WTC11 (cell line): ENCODE data around the gene PAQR8. TPM values are rescaled to one million over a fixed set of nuclear protein-coding genes. Genes with fewer than 3 reads are reported as not detected.

ENCODE experiments used
- ATAC-seq: fragments of 200-7000 bp; cut with Tn5 transposase; 2 replicates; pipeline ENCODE4 v1.10.0; 2021; ENCODE audit warnings: mild to moderate bottlenecking, moderate library complexity
- CTCF ChIA-PET: fragments of 300-600 bp; sonication (Branson Sonifier 250); formaldehyde crosslinking; loops from one replicate; lab custom pipeline; 2021; ENCODE audit warnings: antibody characterized with exemption; lab: Charles Lee
- POLR2A ChIA-PET: fragments of 350-600 bp; sonication (Branson Sonifier 250); formaldehyde crosslinking; loops from one replicate; lab custom pipeline; 2021; ENCODE audit warnings: antibody characterized with exemption; lab: Charles Lee
- DNase-seq: peaks from one replicate; pipeline ENCODE4 v3.0.0; 2021; ENCODE audit warnings: low spot score
- H3K27ac Mint-ChIP-seq: 2 replicates; pipeline ENCODE4 v1.8.0; 2021; ENCODE audit warnings: mixed read lengths
- H3K27me3 Mint-ChIP-seq: 2 replicates; pipeline ENCODE4 v1.8.0; 2021; ENCODE audit warnings: low read depth, mild to moderate bottlenecking, moderate library complexity, mixed read lengths
- H3K36me3 Mint-ChIP-seq: 2 replicates; pipeline ENCODE4 v1.8.0; 2021; ENCODE audit warnings: mixed read lengths
- H3K4me1 Mint-ChIP-seq: 2 replicates; pipeline ENCODE4 v1.8.0; 2022; ENCODE audit warnings: mixed read lengths
- H3K4me3 Mint-ChIP-seq: 2 replicates; pipeline ENCODE4 v1.8.0; 2021; ENCODE audit warnings: mild to moderate bottlenecking, moderate library complexity, mixed read lengths
- H3K9me3 Mint-ChIP-seq: 2 replicates; pipeline ENCODE4 v1.8.0; 2021; ENCODE audit warnings: mixed read lengths
- CREM ChIP-seq: sonication (generic); formaldehyde crosslinking; IDR thresholded peaks from 2 replicates; pipeline ENCODE4 v1.8.1; 2022; ENCODE audit warnings: mild to moderate bottlenecking, missing genetic modification reagents, moderate library complexity
- E2F5 ChIP-seq: sonication (generic); formaldehyde crosslinking; IDR thresholded peaks from 2 replicates; pipeline ENCODE4 v1.8.1; 2022; ENCODE audit warnings: mild to moderate bottlenecking, moderate library complexity, missing genetic modification reagents
- GRHL2 ChIP-seq: fragments of 250-450 bp; sonication (Bioruptor Pico); IDR thresholded peaks from 2 replicates; pipeline ENCODE4 v1.8.0; 2022; ENCODE audit warnings: mild to moderate bottlenecking, moderate library complexity; ENCODE audit not compliant: insufficient replicate concordance, severe bottlenecking
- NFATC4 ChIP-seq: fragments of 250-450 bp; sonication (Bioruptor Pico); IDR thresholded peaks from 2 replicates; pipeline ENCODE4 v1.9.0; 2021; ENCODE audit warnings: mild to moderate bottlenecking
- OVOL2 ChIP-seq: fragments of 250-450 bp; sonication (Bioruptor Pico); IDR thresholded peaks from 2 replicates; pipeline ENCODE4 v1.9.0; 2021; ENCODE audit warnings: mild to moderate bottlenecking, borderline replicate concordance
- PRDM15 ChIP-seq: sonication (generic); formaldehyde crosslinking; IDR thresholded peaks from 2 replicates; pipeline ENCODE4 v1.8.0; 2022; ENCODE audit warnings: missing genetic modification reagents
- RELA ChIP-seq: sonication (generic); formaldehyde crosslinking; IDR thresholded peaks from 2 replicates; pipeline ENCODE4 v1.8.1; 2022; ENCODE audit warnings: missing genetic modification reagents, mild to moderate bottlenecking, borderline replicate concordance
- RORB ChIP-seq: fragments of 250-450 bp; sonication (Bioruptor Pico); IDR thresholded peaks from 2 replicates; pipeline ENCODE4 v1.9.0; 2021; ENCODE audit warnings: mild to moderate bottlenecking
- SMAD3 ChIP-seq: sonication (generic); formaldehyde crosslinking; IDR thresholded peaks from 2 replicates; pipeline ENCODE4 v1.8.0; 2022; ENCODE audit warnings: missing genetic modification reagents, mild to moderate bottlenecking, borderline replicate concordance
- ZMAT4 ChIP-seq: fragments of 250-450 bp; sonication (Bioruptor Pico); IDR thresholded peaks from 2 replicates; pipeline ENCODE4 v1.9.0; 2021; ENCODE audit warnings: mild to moderate bottlenecking
- ZNF121 ChIP-seq: sonication (generic); formaldehyde crosslinking; IDR thresholded peaks from 2 replicates; pipeline ENCODE4 v1.8.0; 2023; ENCODE audit warnings: missing genetic modification reagents
- ZNF232 ChIP-seq: sonication (generic); formaldehyde crosslinking; IDR thresholded peaks from 2 replicates; pipeline ENCODE4 v1.8.0; 2022; ENCODE audit warnings: mild to moderate bottlenecking, missing genetic modification reagents
- ZNF317 ChIP-seq: sonication (generic); formaldehyde crosslinking; IDR thresholded peaks from 2 replicates; pipeline ENCODE4 v1.8.1; 2023; ENCODE audit warnings: low read depth, mild to moderate bottlenecking, moderate library complexity, missing genetic modification reagents, borderline replicate concordance
- ZNF423 ChIP-seq: fragments of 250-450 bp; sonication (Bioruptor Pico); IDR thresholded peaks from 2 replicates; pipeline ENCODE4 v2.1.2; 2022; ENCODE audit warnings: mild to moderate bottlenecking, moderate library complexity
- ZNF512 ChIP-seq: sonication (generic); formaldehyde crosslinking; IDR thresholded peaks from 2 replicates; pipeline ENCODE4 v1.8.1; 2022; ENCODE audit warnings: missing genetic modification reagents, borderline replicate concordance
- total RNA-seq: library from RNA; stranded (reverse); gene quantifications from 3 replicates; pipeline ENCODE4 v1.2.3, GENCODE V29; 2021
- TF ChIP-seq, protein P1 (sequence below): fragments of 250-450 bp; sonication (Bioruptor Pico); IDR thresholded peaks from 2 replicates; pipeline ENCODE4 v1.9.0; 2021; ENCODE audit warnings: mild to moderate bottlenecking
- TF ChIP-seq, protein P2 (sequence below): sonication (generic); formaldehyde crosslinking; IDR thresholded peaks from 2 replicates; pipeline ENCODE4 v1.8.1; 2023; ENCODE audit warnings: mild to moderate bottlenecking, moderate library complexity, missing genetic modification reagents

Gene PAQR8
- total RNA-seq, 1 experiment from 2014 or later = 11.1 TPM

GRCh38 chr6:52424513-52424912, 62.6 kb downstream of the PAQR8 start:
- no peak overlapping the region for H3K27ac Mint-ChIP-seq
- H3K9me3 Mint-ChIP-seq = no peaks in the 10 kb centered on the region
- H3K4me1 Mint-ChIP-seq = peaks cover 8% of the 10 kb centered on the region
- H3K36me3 Mint-ChIP-seq = no peaks in the 10 kb centered on the region
- TF ChIP-seq, protein P1, sequence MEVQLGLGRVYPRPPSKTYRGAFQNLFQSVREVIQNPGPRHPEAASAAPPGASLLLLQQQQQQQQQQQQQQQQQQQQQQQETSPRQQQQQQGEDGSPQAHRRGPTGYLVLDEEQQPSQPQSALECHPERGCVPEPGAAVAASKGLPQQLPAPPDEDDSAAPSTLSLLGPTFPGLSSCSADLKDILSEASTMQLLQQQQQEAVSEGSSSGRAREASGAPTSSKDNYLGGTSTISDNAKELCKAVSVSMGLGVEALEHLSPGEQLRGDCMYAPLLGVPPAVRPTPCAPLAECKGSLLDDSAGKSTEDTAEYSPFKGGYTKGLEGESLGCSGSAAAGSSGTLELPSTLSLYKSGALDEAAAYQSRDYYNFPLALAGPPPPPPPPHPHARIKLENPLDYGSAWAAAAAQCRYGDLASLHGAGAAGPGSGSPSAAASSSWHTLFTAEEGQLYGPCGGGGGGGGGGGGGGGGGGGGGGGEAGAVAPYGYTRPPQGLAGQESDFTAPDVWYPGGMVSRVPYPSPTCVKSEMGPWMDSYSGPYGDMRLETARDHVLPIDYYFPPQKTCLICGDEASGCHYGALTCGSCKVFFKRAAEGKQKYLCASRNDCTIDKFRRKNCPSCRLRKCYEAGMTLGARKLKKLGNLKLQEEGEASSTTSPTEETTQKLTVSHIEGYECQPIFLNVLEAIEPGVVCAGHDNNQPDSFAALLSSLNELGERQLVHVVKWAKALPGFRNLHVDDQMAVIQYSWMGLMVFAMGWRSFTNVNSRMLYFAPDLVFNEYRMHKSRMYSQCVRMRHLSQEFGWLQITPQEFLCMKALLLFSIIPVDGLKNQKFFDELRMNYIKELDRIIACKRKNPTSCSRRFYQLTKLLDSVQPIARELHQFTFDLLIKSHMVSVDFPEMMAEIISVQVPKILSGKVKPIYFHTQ = no peak
- TF ChIP-seq, protein P2, sequence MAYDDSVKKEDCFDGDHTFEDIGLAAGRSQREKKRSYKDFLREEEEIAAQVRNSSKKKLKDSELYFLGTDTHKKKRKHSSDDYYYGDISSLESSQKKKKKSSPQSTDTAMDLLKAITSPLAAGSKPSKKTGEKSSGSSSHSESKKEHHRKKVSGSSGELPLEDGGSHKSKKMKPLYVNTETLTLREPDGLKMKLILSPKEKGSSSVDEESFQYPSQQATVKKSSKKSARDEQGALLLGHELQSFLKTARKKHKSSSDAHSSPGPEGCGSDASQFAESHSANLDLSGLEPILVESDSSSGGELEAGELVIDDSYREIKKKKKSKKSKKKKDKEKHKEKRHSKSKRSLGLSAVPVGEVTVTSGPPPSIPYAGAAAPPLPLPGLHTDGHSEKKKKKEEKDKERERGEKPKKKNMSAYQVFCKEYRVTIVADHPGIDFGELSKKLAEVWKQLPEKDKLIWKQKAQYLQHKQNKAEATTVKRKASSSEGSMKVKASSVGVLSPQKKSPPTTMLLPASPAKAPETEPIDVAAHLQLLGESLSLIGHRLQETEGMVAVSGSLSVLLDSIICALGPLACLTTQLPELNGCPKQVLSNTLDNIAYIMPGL (CRISPR knock-in tag) = no peak
- TF ChIP-seq GRHL2 (CRISPR knock-in tag) = no peak
- TF ChIP-seq ZNF232 (CRISPR knock-in tag) = no peak
- no peak for TF ChIP-seq ZNF317 (CRISPR knock-in tag)
- TF ChIP-seq SMAD3 (CRISPR knock-in tag) = no peak
- TF ChIP-seq PRDM15 (CRISPR knock-in tag) = no peak
- TF ChIP-seq ZNF512 (CRISPR knock-in tag) = no peak
- TF ChIP-seq ZNF423 (CRISPR knock-in tag) = no peak
- no peak for TF ChIP-seq OVOL2 (CRISPR knock-in tag)
- TF ChIP-seq CREM (CRISPR knock-in tag) = no peak
- TF ChIP-seq E2F5 = no peak
- TF ChIP-seq RORB (CRISPR knock-in tag) = no peak
- TF ChIP-seq ZMAT4 (CRISPR knock-in tag) = no peak
- TF ChIP-seq RELA (CRISPR knock-in tag) = no peak
- no peak for TF ChIP-seq NFATC4 (CRISPR knock-in tag)
- TF ChIP-seq ZNF121 = no peak
- H3K4me3 Mint-ChIP-seq = no peak overlapping the region
- no peak for ATAC-seq
- ChIA-PET CTCF (interaction anchor here (1.0 kb wide), 1 partner anchor 165 kb away, joined by 3 read pairs; no protein-coding TSS in a partner anchor), POLR2A (no interaction called here)
- H3K27me3 Mint-ChIP-seq = no peaks in the 10 kb centered on the region
- DNase-seq = no peak
